GM21423 (cell line): ENCODE measurements around the gene HVCN1.

Experiments used
- ATAC-seq: cut with Tn5 transposase; IDR thresholded peaks from one replicate; pipeline ENCODE4 v1.9.1; 2021; ENCODE audit warnings: mild to moderate bottlenecking, moderate library complexity; ENCODE audit not compliant: unreplicated experiment

Gene HVCN1

DNA sequence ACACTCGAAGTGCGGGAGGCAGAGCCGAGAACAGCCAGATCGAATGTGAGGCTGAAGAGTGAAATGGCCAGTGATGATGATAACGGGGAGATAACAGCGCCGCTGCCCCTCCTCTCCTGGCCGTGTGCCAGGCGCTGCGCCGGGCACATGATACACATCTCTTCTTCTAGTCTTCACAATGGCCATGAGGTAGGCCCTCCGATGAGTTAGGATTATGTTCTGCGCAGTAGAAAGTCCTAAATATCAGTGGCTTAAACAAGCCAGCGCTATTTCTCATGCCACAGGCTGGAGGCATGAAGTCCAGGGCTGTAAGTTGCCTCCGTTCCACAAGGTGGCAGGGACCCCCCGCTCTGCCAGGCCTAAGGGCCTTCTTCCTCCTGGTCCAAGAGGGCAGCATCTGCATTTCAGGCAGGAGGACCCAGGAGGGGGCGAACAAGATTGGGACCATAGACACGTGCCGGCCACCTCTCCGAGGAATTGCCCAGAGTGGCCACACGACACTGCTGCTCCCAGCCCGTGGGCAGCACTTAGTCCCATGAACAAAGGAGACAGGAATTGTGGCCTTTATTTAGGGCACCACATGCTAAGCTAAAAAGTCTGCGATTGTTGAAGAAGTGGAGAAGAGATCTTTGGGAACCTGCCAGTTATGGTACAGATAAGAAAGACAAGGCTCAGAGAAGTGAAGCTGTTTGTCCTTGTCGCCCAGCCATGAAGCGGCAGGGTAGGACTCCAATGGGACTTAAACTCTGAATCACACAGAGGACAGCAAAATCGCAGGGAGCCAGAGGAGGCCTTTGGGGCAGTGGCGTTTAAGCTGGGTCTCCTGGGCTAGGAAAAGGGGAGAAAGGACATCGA is 10.9 kb upstream of the HVCN1 start:
- ATAC-seq: no peak

DNA sequence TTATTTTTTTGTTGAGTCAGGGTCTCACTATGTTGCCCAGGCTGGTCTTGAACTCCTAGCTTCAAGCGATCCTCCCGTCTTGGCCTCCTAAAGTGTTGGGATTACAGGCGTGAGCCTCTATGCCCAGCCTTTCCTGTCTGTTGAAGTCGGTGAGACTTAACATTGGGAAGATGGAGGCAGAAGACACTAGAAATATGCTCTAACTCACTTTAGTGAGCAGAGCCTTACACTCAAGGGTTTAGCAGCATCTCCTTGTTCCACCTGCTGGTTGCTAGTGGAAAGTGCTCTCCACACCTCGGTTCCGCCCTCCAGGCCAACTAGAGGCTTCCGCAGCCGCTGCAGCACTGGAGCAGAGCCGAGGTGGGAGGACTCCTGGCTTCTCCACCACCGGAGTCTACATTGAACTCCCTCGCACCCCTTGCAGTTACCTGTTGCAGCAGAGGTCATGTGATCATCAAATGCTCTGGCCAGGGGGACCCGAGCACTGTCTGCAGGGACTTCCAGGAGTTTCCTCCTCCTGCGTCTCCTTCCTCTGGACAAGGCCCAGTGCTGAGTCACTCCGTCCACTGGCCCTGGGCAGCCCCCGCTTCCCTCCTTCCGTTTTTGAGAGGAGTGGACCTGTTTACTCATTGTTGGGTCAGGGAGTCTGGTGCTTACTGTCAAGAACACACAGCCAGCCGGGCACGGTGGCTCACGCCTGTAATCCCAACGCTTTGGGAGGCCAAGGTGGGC is 9.4 kb upstream of the HVCN1 start:
- peak; percentile 81 for ATAC-seq

DNA sequence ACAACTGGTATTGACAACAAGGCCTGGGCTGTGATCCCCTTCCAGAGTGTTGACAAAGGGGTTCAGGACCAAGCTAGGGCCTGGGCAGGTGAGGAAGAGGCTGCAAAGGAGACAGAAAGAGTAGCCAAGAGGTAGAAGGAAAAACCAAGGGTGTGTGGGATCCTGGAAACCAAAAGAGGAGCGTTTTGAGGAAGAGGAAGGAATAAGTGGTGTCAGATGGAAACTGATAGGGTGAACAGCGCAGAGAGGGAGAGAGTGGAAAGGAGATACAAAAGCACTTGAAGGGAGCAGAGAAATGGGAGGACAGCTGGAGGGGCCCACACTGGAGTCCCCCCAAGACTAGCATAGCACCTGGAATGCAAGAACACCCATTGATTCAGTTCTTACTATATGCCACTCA is 8.3 kb upstream of the HVCN1 start:
- ATAC-seq: no peak

DNA sequence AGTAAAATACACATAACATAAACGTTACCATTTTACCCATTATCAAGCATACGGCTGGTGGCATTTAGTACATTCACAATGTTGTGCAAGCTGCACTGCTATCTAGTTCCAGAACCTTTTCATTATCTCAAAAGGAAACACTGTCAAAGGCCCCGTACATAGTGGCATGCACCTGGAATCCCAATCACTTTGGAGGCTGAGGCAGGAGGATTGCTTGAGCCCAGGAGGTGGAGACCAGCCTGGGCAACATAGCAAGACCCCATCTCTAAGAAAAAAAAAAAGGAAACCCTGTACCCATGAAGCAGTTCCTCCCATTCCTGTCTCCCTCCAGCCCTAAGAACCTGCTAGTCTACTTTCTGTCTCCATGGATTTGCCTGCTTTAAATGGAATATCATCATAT is 7.4 kb upstream of the HVCN1 start:
- ATAC-seq: no peak

DNA sequence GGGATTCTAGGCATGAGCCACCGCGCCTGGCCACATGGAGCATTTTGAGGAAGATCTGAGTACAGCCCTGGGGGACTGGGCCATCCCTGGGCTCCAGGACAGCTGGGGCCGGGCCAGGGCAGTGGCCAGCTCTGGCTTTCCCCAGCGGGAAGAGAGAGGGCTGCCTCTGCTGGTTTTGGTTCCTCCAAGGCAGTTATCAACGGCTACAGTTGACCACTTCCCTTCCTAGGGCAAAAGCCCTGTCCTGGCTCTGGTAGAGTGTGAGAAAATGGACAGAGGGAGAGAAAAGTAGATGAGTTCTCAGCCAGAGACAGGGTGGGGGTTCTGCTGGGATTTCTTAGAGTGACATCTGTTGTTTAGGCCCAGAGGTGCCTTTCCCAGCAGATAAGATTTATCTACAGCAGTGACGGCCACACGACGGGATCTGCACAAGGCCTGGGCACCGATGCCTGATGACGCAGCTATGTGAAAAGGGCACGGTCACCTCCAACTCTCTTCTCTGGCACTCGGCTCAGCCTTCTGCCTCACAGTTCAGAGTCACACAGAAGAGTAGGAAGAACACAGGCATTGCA is 5.5 kb upstream of the HVCN1 start:
- ATAC-seq: no peak

DNA sequence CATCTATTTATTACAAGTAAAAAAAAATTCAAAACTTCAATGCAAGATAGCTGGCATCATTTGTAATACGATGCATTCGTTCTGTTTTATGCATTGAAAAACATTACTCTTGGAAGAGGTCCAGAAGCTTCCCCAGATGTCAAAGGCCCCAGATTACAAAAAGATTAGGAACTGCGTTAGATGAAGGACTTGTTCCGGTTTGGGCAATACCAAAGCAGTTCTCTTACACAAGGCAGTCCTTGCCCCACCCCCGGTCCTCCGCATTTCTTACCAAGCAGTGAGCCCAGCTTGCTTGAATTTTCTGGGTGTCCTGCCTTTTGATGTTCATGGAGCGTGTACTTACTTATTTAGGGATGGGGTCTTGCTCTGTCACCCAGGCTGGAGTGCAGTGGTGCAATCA is 4.8 kb upstream of the HVCN1 start:
- no peak for ATAC-seq

DNA sequence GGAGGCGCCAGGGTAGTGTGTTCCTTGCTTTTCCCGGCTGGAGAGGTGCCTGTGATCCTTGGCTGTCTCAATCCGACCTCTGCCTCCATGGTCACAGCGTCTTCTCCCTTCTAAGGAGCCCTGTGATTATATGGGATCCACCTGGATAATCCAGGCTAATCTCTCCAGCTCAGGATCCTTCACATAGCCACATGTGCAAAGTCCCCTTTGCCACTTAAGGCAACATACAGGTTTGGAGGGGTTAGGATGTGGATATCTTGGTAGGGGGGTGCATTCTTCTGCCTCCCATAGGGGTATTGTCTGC is 1.2 kb upstream of the HVCN1 start:
- ATAC-seq: no peak

DNA sequence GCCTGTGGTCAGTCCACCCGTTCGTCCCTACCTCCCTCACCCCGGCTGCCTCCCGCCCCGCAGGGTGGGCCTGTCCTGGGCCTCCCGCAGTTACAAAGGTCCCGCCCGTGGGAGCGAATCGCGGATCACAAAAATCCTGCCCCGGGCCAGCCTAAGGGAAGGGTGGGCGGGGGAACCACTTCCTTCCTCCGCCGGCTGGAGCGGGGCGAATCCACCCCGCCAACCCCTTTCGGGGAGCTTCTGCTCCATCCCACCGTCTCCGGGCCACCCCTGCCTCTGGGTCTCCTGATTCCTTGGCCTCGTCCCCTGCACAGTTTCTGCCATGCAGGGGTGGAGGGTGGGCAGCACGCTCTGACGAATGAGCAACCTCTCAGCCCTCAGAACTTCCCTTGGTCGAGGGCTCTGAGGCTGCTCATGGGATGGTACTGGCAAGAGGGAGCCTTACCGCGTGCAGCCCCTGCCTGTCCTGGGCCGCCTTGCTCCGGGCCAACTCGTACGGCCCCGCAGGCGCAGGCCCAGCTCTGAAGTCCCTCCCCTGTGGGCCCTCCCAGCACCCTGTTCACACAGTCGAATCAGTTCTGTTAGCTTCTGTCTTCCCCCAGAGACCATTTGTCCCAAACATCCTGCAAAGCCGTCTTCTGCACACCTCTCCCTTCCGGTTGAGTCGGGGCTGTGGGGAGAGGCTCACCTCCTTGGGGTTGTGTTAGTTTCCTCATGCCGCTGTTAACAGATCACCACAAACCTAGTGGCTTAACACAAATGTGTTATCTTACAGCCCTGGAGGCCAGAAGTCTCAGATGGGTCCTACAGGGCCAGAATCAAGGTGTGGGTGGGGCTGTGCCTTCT is 589 bp upstream of the HVCN1 start:
- ATAC-seq: peak; percentile 58

DNA sequence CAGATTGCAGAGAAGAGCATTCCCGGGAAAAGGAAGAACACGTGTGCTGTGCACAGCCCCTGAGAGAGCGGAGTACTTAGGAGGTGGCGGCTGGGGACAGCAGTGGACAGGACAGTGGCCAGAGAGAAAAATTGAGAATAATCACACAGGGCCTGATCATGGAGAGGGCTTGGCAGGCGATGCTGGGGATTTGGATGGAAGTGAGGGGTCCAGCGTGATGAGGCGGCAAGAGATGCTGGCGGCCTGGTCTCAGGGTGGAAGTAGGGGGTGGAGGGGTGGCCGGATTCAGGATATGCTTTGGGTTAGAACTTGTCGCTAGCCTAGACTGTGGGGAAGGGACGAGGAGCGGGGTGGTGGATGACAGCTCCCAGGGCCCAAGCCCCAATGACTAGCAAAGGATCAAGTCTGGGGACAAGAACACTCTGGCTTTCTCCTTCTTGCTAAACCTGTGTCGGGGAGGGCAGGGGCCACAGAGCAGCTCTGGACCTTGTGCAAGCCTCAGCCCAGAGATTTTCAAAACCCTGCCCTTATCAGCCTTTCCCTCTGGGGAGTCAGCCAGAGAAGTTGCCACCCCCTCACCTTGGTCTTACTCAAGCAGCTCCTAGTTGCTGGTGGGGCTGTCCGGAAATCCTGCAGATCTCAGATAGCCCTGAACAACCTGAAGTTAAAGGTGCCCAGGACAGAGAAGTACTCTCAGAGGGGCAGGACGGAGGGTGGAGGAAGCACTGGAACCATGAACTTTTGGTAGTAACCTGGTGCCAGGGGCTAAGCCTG is 1.3 kb downstream of the HVCN1 start:
- no peak for ATAC-seq

DNA sequence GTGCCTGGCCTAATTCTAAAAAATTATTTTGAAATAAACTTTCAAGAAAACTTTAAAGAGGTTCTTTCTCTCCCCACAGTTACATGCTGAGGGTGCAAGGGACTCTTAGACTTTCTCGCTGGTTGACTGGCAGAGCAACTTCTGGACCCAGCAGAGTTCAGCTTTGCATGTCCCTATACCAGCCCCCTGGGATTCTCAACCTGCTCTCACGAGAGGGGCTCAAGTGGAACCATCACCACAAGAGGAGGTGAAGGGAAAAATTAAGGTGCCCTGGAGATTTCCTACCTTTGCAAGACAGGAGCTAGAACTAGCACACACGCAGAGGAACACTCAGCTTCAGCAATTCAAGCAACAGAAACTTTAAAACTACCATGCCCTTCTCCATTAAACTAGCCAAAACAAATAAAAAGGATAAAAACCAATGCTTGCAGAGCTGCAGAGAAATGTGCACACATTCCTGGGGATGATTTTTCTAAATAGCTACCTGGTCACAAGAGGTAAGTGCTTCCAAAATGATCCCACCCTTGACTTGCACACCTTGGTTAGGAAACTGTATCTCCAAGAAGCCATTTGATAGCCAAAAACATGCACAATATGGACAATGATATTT is 2.5 kb downstream of the HVCN1 start:
- ATAC-seq: no peak

DNA sequence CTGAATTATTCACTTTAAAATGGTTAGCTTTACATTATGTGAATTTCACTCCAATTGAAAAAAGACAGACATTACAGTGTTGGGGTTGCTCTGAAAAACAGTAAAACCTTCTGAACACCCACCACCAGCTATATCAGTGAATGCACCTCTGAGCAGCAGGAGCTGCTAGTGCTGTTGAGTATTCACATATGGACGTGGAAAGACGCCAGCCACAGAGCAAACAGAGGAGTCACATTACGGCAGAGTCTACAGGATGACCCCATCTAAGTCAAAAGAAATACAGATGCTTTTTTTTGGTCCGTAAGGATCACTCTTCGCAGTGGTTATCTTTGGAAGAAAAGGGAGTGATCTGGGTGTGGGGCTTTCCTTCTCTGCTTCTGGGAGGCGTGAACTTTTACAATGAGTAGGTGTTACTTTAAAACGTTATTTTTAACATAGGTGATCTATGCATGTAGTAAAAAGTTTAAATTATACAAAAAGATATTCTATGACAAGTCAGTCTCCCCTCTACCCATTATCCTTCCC is 4.5 kb downstream of the HVCN1 start:
- no peak for ATAC-seq

DNA sequence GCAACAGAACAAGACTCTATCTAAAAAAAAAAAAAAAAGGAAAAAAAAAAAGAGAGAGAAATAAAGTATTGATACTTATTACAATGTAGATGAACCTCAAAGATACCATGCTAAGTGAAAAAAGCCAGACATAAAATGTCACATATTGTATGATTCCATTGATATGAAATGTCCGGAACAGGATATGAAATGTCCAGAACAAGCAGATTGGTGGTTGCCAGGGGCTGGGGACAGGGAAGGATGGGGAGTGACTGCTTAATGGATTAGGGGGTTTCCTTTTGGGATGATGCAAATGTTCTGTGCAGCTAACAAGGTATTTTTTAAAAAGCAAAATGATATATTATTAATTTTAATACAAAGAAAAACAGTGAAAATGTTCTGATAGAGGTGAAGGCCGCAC is 5.0 kb downstream of the HVCN1 start:
- ATAC-seq: no peak

DNA sequence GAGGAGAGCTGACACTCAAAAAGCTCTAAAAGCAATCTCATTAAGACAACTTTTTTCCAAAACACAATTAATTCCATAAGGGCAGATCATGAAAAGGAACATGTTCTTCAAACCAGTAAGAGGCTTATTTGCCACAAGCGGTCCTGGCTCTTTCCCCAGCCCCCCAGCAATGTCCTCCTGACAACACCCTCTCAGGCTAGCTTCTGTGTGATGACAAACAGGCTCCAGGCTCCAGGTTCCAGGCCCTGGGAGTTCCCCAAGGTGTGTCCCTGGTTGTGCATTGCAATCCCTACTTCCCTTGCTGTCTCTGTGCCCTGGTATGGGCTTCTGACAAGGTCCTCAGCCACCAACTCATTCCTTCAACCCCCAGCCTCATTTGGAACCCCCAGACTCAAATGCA is 8.9 kb downstream of the HVCN1 start:
- no peak for ATAC-seq

DNA sequence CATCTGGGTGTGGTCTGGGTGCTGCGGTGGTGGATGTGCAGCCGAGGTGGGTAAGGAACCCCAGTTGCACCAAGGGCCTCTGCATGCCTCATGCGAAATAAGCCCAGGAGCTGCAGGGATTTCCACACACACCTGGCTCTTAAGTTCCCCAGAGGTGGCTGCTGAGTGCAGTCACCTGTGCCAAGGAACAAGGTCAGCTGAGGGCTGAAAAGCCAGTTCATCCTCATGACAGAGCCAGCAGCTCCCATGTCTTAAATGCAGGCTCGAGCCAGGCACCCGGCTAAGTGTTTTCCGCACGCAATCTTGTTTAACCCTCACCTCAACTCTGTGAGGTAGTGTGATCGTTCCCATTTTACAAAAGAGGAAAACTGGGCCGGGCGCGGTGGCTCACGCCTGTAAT is 9.7 kb downstream of the HVCN1 start:
- ATAC-seq: no peak

DNA sequence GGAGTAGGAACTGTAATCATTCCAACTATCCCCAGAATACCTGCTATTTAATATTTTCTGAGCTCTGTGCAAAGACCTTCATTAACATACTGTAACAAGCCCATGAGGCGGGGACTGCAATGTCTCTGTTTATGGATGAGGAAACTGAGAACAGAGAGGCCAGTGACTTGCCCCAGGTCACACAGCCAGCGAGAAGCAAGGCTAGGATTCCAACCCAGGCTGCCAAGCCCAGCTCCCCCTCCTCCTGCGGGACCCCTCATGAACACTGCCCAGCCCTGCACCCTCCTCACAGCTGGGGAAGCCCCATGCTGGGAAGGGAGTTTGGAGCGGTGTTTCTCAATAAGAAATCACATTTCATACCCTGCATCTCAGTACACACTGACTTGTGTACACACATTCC is 10.9 kb downstream of the HVCN1 start:
- no peak for ATAC-seq

DNA sequence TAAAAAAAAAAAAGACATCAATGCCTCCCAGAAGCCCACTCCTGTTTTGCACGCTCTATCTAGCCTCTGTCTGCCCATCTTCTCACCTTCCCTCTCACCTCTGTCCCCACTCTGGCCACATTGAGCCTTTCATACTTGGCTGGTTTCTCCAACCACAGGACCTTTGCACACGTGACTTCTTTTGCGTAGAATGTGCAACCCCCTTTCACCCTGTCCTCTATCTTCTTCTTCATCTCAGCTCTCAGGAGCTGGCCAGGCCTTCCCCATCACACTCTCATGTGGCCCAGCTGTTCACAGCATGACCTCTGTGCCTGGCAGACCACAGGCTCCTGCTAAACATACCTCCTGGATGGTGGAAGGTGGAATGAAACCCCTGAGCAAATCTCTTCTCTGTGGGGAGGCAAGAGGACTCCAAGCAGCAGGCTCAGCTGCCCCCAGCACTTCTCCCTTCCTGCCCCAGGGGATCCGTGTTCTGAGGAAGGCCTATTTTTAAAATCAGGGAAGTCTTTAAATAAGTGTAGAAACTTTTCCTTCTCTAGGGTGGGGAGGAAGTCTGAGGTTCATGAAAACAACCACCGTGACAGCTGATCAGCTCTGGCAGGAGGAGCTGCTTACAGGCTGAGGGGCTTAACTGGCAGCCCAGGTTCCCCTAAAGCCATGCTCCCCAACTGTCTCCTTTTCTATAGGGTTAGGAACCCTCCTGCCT is 11.6 kb downstream of the HVCN1 start:
- ATAC-seq: peak; percentile 84

DNA sequence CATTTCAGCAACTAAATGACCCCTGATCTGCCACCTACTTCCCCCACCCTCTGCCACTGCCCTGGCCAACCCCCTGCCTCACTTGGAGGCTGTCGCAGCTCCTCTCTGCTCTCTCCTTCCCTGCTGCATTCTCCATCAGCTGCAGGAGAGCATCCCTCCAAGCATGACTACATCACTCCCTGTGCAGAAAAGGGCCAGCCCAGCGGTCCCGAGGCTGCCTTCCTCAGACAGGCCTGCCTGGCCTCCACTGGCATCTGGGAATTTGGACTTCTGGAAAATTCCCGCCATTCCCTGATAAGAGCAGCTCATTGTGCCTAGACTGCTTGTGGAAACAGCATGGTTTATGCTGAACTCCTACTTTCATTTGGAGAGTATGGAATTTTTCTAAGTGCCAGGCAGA is 12.7 kb downstream of the HVCN1 start:
- no peak for ATAC-seq

DNA sequence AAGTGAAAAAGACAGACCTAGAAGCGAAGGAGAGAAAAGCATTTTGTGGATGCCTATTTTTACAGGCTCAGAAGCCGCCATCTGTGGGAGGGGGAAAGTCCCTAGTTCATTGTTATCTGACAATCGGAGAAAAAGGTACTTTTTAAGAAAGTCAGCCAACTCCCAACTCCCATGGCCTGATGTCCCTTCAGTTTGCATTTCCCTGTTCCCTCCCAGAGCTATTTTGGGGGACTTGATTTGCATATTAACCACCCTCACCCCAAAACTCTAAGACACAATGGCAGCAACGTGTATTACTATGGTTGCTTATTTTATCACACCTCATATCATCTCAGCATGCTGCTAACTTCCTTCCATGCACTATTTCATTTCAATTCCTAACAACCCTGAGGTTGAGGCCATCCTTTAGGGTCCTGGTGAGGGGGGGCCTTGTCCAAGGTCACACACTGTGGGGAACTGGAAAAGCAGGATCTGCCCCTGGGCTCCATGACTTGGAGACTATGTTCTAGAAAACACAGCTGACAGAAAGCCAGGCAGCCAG is 18.7 kb downstream of the HVCN1 start:
- ATAC-seq: peak; percentile 56

DNA sequence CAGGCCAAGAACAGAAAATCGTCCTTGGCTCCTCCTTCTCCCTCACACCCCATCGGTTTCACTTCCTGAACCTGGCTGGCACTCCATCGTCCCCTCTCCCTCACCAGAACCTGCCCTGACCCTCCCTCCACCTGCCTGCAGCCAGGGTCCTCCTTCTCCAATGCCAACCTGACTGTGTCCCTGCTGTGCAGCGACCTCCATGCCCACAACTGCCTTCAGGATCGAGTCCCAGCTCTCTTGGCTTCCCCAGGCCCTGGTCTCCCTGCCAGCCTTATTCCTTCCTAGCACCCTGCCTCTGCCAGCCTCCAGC is 19.8 kb downstream of the HVCN1 start:
- peak; percentile 28 for ATAC-seq
